Neural cell (in vitro differentiated cells): Measurements from ENCODE around the gene TMEM132C. TPM values are rescaled to one million over a fixed set of nuclear protein-coding genes. Genes with fewer than 3 reads are reported as not detected.

ENCODE experiments used
- H2AFZ ChIP-seq: fragments of 200-600, 300-800 bp; sonication (generic), shearing (Covaris generic); 2 replicates; pipeline ENCODE4 v1.6.0; 2014; ENCODE audit warnings: low read depth, mild to moderate bottlenecking, antibody characterized with exemption, low read length, moderate library complexity
- H3F3A ChIP-seq: fragments of 200-600 bp; shearing (Covaris generic); 2 replicates; pipeline ENCODE4 v1.6.1; 2016; ENCODE audit warnings: mild to moderate bottlenecking, moderate library complexity, mixed read lengths, antibody characterized with exemption, low read length; ENCODE audit not compliant: insufficient read depth, poor library complexity, severe bottlenecking
- H3K27ac ChIP-seq: fragments of 200-600, 300-800 bp; sonication (generic), shearing (Covaris generic); 2 replicates; pipeline ENCODE4 v1.5.1; 2014; ENCODE audit warnings: mild to moderate bottlenecking, low read length, moderate library complexity
- H3K27me3 ChIP-seq: fragments of 300-800, 200-600 bp; sonication (generic), shearing (Covaris generic); 2 replicates; pipeline ENCODE4 v1.6.0; 2014; ENCODE audit warnings: mild to moderate bottlenecking, low read depth, low read length, moderate library complexity; ENCODE audit not compliant: insufficient read depth
- H3K36me3 ChIP-seq: fragments of 300-800, 200-600 bp; sonication (generic), shearing (Covaris generic); 2 replicates; pipeline ENCODE4 v1.5.1; 2014; ENCODE audit warnings: mild to moderate bottlenecking, antibody characterized with exemption, low read length, moderate library complexity; ENCODE audit not compliant: insufficient read depth
- H3K4me2 ChIP-seq: fragments of 300-800, 200-600 bp; sonication (generic), shearing (Covaris generic); 2 replicates; pipeline ENCODE4 v1.6.0; 2014; ENCODE audit warnings: mild to moderate bottlenecking, low read length
- H3K4me3 ChIP-seq: fragments of 300-800, 200-600 bp; sonication (generic), shearing (Covaris generic); 2 replicates; pipeline ENCODE4 v1.5.1; 2014; ENCODE audit warnings: mild to moderate bottlenecking, low read length, moderate library complexity
- H3K79me2 ChIP-seq: fragments of 200-600 bp; shearing (Covaris generic); replicated peaks from 2 replicates; pipeline ENCODE4 v1.6.0; 2014; ENCODE audit warnings: mild to moderate bottlenecking, low read length, moderate library complexity; ENCODE audit not compliant: insufficient read depth
- H3K9ac ChIP-seq: fragments of 300-800, 200-600 bp; sonication (generic), shearing (Covaris generic); 2 replicates; pipeline ENCODE4 v1.6.1; 2016; ENCODE audit warnings: mild to moderate bottlenecking, low read length, mixed read lengths
- H3K9me2 ChIP-seq: fragments of 200-600 bp; shearing (Covaris generic); 2 replicates; pipeline ENCODE4 v1.6.1; 2016; ENCODE audit warnings: mild to moderate bottlenecking, low read length, mixed read lengths; ENCODE audit not compliant: insufficient read depth
- H3K9me3 ChIP-seq: fragments of 200-600, 300-800 bp; sonication (generic), shearing (Covaris generic); 2 replicates; pipeline ENCODE4 v1.6.1; 2016; ENCODE audit warnings: mild to moderate bottlenecking, mixed run types, low read length, moderate library complexity, mixed read lengths
- H4K20me1 ChIP-seq: fragments of 200-600 bp; shearing (Covaris generic); 2 replicates; pipeline ENCODE4 v1.6.1; 2016; ENCODE audit warnings: mild to moderate bottlenecking, mixed run types; ENCODE audit not compliant: insufficient read depth
- CTCF ChIP-seq: fragments of 450-650 bp; IDR thresholded peaks from 2 replicates; pipeline ENCODE4 v1.5.1; 2014; ENCODE audit warnings: antibody characterized with exemption, mild to moderate bottlenecking, moderate library complexity; ENCODE audit not compliant: poor library complexity, severe bottlenecking
- EP300 ChIP-seq: fragments of 450-650 bp; conservative IDR thresholded peaks from 2 replicates; pipeline ENCODE4 v1.6.1; 2014; ENCODE audit warnings: antibody characterized with exemption, mild to moderate bottlenecking, moderate library complexity; ENCODE audit not compliant: poor library complexity, severe bottlenecking
- EZH2 ChIP-seq: fragments of 200-600, 300-800 bp; shearing (Covaris generic), sonication (generic); IDR thresholded peaks from 2 replicates; pipeline ENCODE4 v1.6.1; 2014; ENCODE audit warnings: antibody characterized with exemption, low read length, borderline replicate concordance, mild to moderate bottlenecking; ENCODE audit not compliant: insufficient read depth, poor library complexity, severe bottlenecking
- MXI1 ChIP-seq: fragments of 450-650 bp; conservative IDR thresholded peaks from 2 replicates; pipeline ENCODE4 v1.6.1; 2014; ENCODE audit warnings: antibody characterized with exemption, mild to moderate bottlenecking; ENCODE audit not compliant: poor library complexity, severe bottlenecking
- POLR2AphosphoS5 ChIP-seq: IDR thresholded peaks from 2 replicates; pipeline ENCODE4 v1.6.1; 2012
- RAD21 ChIP-seq: fragments of 450-650 bp; conservative IDR thresholded peaks from 2 replicates; pipeline ENCODE4 v1.6.1; 2014; ENCODE audit warnings: antibody characterized with exemption, mild to moderate bottlenecking, moderate library complexity
- REST ChIP-seq: IDR thresholded peaks from 2 replicates; pipeline ENCODE4 v1.6.1; 2012; ENCODE audit warnings: borderline replicate concordance
- SMC3 ChIP-seq: fragments of 450-650 bp; conservative IDR thresholded peaks from 2 replicates; pipeline ENCODE4 v1.6.1; 2014; ENCODE audit warnings: antibody characterized with exemption, mild to moderate bottlenecking, moderate library complexity; ENCODE audit not compliant: poor library complexity
- TAF1 ChIP-seq: IDR thresholded peaks from 2 replicates; pipeline ENCODE4 v1.6.1; 2012; ENCODE audit warnings: low read depth
- polyA plus RNA-seq: library from polyadenylated mRNA; depleted of rRNA; stranded (reverse); fragments of >200 nt; gene quantifications from 2 replicates; pipeline ENCODE4 v1.2.3, GENCODE V29; 2014

Gene TMEM132C
- polyA plus RNA-seq, 1 donor from 2014 or later: 0.06 TPM

- H3K79me2 ChIP-seq: no peaks in the 10 kb centered on the region
- H4K20me1 ChIP-seq: no peaks in the 10 kb centered on the region
- TF ChIP-seq POLR2AphosphoS5: no peak
- no peak for TF ChIP-seq MXI1
- H3F3A ChIP-seq: no peaks in the 10 kb centered on the region
- no peaks in the 10 kb centered on the region for H3K36me3 ChIP-seq
- no peaks in the 10 kb centered on the region for H3K9me2 ChIP-seq
- H3K4me2 ChIP-seq: no peak overlapping the region
- no peak overlapping the region for H3K4me3 ChIP-seq
- H3K27ac ChIP-seq: no peak overlapping the region
- H2AFZ ChIP-seq: no peak overlapping the region
- H3K9me3 ChIP-seq: no peaks in the 10 kb centered on the region
- H3K27me3 ChIP-seq: no peaks in the 10 kb centered on the region
- H3K9ac ChIP-seq: no peak overlapping the region
Observed at GRCh38 chr12:128702371-128702770, 435.4 kb downstream of the TMEM132C start.

GRCh38 chr12:128705140-128705539 lies 438.2 kb downstream of the TMEM132C start:
- no peak overlapping the region for H2AFZ ChIP-seq
- H3K9ac ChIP-seq: no peak overlapping the region
- no peak overlapping the region for H3K4me3 ChIP-seq
- no peaks in the 10 kb centered on the region for H4K20me1 ChIP-seq
- no peak overlapping the region for H3K27ac ChIP-seq
- no peak overlapping the region for H3K4me2 ChIP-seq
- H3K9me3 ChIP-seq: no peaks in the 10 kb centered on the region
- H3K79me2 ChIP-seq: no peaks in the 10 kb centered on the region
- H3K27me3 ChIP-seq: no peaks in the 10 kb centered on the region
- H3F3A ChIP-seq: no peaks in the 10 kb centered on the region
- H3K36me3 ChIP-seq: no peaks in the 10 kb centered on the region
- TF ChIP-seq SMC3 (no peak), EZH2 (no peak), TAF1 (no peak), EP300 (no peak), POLR2AphosphoS5 (no peak), CTCF (no peak), REST (no peak), MXI1 (no peak), RAD21 (no peak)
- H3K9me2 ChIP-seq: no peaks in the 10 kb centered on the region

- no peaks in the 10 kb centered on the region for H3F3A ChIP-seq
- H3K9me2 ChIP-seq: no peaks in the 10 kb centered on the region
- no peak overlapping the region for H2AFZ ChIP-seq
- H3K27me3 ChIP-seq: no peaks in the 10 kb centered on the region
- no peak overlapping the region for H3K4me2 ChIP-seq
- no peak overlapping the region for H3K9ac ChIP-seq
- H3K27ac ChIP-seq: no peak overlapping the region
- no peaks in the 10 kb centered on the region for H3K36me3 ChIP-seq
- H3K9me3 ChIP-seq: no peaks in the 10 kb centered on the region
- no peak overlapping the region for H3K4me3 ChIP-seq
- H4K20me1 ChIP-seq: no peaks in the 10 kb centered on the region
- TF ChIP-seq POLR2AphosphoS5 (no peak), CTCF (no peak), TAF1 (no peak), EP300 (no peak), EZH2 (no peak), REST (no peak), MXI1 (no peak)
- H3K79me2 ChIP-seq: no peaks in the 10 kb centered on the region
Observed at GRCh38 chr12:128707488-128707887, 440.5 kb downstream of the TMEM132C start.
